ENCODE results near the gene TEX13A. TPM values are rescaled to one million over a fixed set of nuclear protein-coding genes. Genes with fewer than 3 reads are reported as not detected.

The TEX13A gene
- total RNA-seq, 1 donor from 2014 or later = not detected

DNA sequence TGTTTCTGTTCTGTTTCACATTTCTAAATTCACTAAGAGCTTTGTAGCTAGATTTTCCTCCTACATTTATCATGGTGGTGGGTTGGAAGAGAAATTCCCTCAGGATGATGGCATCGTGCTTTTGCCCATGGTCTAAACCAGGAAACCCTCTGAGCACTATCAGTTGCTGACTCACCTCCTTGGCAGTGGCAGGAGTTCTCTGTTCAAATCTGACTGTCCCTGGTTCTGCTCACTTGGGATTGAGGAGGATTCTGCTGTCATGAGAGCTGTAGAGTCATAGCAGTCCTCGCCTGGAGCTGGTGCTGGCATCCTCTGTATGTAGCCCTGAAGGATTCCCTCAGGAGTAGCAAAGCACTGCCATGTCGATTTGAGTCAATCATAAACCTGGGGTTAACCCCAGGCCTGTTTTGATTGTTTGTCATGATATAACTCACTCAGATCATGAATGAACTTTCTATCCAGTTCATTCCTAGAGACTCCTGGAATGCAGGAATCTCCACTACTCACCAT, 9.4 kb downstream of the TEX13A start:
- peaks cover 2% of the 10 kb centered on the region for H3K27me3 Mint-ChIP-seq (ENCODE audit: unreplicated experiment)

DNA sequence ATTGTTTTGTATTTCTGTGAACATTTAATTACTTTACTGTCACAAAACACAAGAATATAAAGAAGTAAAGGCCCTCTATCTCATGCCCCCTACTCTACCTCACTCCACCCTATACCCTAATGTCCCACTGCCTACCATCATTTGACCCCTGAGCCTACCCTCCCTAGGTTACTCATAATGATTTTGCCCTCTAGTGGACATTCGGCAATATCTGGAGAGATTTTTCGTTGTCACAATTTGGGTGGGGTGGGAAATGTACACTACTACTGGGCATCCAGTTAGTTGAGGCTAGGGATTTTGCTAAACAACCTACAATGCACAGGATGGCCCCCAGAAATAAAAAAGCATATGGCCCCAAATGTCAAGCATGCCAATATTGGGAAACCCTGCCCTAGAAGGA, 10.2 kb downstream of the TEX13A start:
- no peaks in the 10 kb centered on the region for H3K36me3 Mint-ChIP-seq (ENCODE audit: low read depth, unreplicated experiment)
- TF ChIP-seq, protein P1, sequence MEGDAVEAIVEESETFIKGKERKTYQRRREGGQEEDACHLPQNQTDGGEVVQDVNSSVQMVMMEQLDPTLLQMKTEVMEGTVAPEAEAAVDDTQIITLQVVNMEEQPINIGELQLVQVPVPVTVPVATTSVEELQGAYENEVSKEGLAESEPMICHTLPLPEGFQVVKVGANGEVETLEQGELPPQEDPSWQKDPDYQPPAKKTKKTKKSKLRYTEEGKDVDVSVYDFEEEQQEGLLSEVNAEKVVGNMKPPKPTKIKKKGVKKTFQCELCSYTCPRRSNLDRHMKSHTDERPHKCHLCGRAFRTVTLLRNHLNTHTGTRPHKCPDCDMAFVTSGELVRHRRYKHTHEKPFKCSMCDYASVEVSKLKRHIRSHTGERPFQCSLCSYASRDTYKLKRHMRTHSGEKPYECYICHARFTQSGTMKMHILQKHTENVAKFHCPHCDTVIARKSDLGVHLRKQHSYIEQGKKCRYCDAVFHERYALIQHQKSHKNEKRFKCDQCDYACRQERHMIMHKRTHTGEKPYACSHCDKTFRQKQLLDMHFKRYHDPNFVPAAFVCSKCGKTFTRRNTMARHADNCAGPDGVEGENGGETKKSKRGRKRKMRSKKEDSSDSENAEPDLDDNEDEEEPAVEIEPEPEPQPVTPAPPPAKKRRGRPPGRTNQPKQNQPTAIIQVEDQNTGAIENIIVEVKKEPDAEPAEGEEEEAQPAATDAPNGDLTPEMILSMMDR (IDR thresholded peaks at IDR 0.05; ENCODE audit: unreplicated experiment) = no peak
- no peaks in the 10 kb centered on the region for H3K4me1 Mint-ChIP-seq (ENCODE audit: unreplicated experiment)
- H3K27ac Mint-ChIP-seq (ENCODE audit: unreplicated experiment) = no peak overlapping the region
- H3K9me3 Mint-ChIP-seq (ENCODE audit: unreplicated experiment) = peaks cover 4% of the 10 kb centered on the region
- no peak overlapping the region for H3K4me3 Mint-ChIP-seq (ENCODE audit: unreplicated experiment)
- no peak for DNase-seq (ENCODE audit: low spot score)
- H3K27me3 Mint-ChIP-seq (ENCODE audit: unreplicated experiment) = peaks cover 2% of the 10 kb centered on the region

More for the DNA sequence above, 9.4 kb downstream of the TEX13A start:
- no peak for DNase-seq (ENCODE audit: low spot score)
- H3K9me3 Mint-ChIP-seq (ENCODE audit: unreplicated experiment) = peaks cover 4% of the 10 kb centered on the region
- no peak overlapping the region for H3K27ac Mint-ChIP-seq (ENCODE audit: unreplicated experiment)
- no peaks in the 10 kb centered on the region for H3K4me1 Mint-ChIP-seq (ENCODE audit: unreplicated experiment)
- TF ChIP-seq, protein P1 (IDR thresholded peaks at IDR 0.05; ENCODE audit: unreplicated experiment) = no peak
- no peak overlapping the region for H3K4me3 Mint-ChIP-seq (ENCODE audit: unreplicated experiment)
- H3K36me3 Mint-ChIP-seq (ENCODE audit: low read depth, unreplicated experiment) = no peaks in the 10 kb centered on the region

DNA sequence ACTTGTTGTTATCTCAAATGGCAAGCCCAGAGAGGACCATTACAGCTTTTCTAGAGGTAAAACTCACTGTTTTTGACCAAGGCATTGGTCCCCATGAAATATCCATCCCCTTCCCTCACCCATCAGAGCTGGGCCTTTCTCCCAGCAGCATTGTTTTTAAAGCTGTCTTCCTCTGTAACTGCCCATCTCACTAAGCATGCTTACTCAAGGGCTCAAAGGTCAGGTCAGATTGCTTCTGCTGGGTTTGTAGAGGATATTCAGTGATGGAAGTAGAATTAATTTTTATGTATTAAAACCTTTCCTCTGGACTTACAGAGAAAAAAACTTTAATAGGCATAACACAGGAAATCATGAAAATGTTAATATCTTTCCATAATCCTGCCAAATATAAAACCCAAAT, 11.1 kb downstream of the TEX13A start:
- Mint-ChIP-seq H3K36me3 (ENCODE audit: low read depth, unreplicated experiment) (no peaks in the 10 kb centered on the region), H3K27ac (ENCODE audit: unreplicated experiment) (no peak overlapping the region), H3K9me3 (ENCODE audit: unreplicated experiment) (peaks cover 4% of the 10 kb centered on the region), H3K4me1 (ENCODE audit: unreplicated experiment) (no peaks in the 10 kb centered on the region), H3K4me3 (ENCODE audit: unreplicated experiment) (no peak overlapping the region), H3K27me3 (ENCODE audit: unreplicated experiment) (no peaks in the 10 kb centered on the region)
- TF ChIP-seq, protein P1 (IDR thresholded peaks at IDR 0.05; ENCODE audit: unreplicated experiment) = no peak
- DNase-seq (ENCODE audit: low spot score) = no peak

DNA sequence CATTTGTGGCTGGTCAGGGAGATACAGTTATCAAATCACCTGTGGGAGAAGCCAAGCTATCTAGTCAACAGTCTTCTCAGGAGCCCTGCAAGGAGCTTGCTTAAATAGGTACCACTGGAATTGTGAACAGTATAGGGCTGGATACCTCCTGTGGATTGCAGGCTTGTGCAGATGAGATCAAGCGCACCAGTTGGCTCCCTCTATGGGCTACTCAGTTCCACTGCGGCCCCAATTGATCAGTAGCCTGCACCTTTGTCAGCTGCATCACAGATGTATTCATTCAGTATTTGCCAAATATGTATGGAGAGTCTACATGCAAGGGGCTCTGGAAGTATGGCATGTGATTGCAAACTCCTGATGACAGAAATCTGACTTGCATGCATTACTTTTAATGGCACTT, 28.6 kb downstream of the TEX13A start:
- Mint-ChIP-seq H3K27me3 (ENCODE audit: unreplicated experiment) (no peaks in the 10 kb centered on the region), H3K36me3 (ENCODE audit: low read depth, unreplicated experiment) (no peaks in the 10 kb centered on the region), H3K4me1 (ENCODE audit: unreplicated experiment) (no peaks in the 10 kb centered on the region)

DNA sequence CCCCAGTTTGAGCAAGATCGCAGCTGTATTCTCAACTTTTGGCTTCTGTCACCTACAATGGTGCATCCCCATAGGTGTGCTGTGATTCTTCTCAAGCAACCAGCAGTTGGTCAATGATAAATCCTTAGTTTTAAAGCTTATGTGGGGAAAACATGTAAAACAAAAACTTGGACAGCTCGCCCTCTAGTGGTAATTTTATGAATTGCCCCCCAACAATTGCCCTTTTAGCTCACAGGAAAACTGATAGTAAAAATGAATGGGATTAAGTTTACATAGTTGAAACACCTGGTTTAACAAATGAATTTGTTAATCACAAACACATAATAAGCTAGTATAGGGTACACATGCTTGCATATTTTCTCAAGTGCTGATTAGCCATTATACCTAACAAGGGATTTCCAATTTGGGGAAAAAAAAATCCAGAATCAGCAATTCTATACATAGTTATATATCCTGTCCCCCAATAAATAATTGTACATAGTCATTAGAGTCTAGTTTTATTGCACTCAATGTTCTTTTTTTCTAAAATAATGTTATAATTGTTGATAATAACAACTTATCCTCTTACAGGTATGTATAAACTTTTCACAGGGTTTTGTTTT, 30.1 kb downstream of the TEX13A start:
- DNase-seq (ENCODE audit: low spot score) = peak; percentile 6
- H3K36me3 Mint-ChIP-seq (ENCODE audit: low read depth, unreplicated experiment) = no peaks in the 10 kb centered on the region
- H3K4me1 Mint-ChIP-seq (ENCODE audit: unreplicated experiment) = no peaks in the 10 kb centered on the region
- H3K4me3 Mint-ChIP-seq (ENCODE audit: unreplicated experiment) = no peak overlapping the region
- TF ChIP-seq, protein P1 (IDR thresholded peaks at IDR 0.05; ENCODE audit: unreplicated experiment) = peak; percentile 72
- H3K27me3 Mint-ChIP-seq (ENCODE audit: unreplicated experiment) = no peaks in the 10 kb centered on the region
- H3K27ac Mint-ChIP-seq (ENCODE audit: unreplicated experiment) = no peak overlapping the region
- peaks cover 4% of the 10 kb centered on the region for H3K9me3 Mint-ChIP-seq (ENCODE audit: unreplicated experiment)

More for the DNA sequence above, 28.6 kb downstream of the TEX13A start:
- H3K9me3 Mint-ChIP-seq (ENCODE audit: unreplicated experiment) = no peaks in the 10 kb centered on the region
- no peak overlapping the region for H3K27ac Mint-ChIP-seq (ENCODE audit: unreplicated experiment)
- TF ChIP-seq, protein P1 (IDR thresholded peaks at IDR 0.05; ENCODE audit: unreplicated experiment) = no peak
- peak; percentile 4 for DNase-seq (ENCODE audit: low spot score)
- H3K4me3 Mint-ChIP-seq (ENCODE audit: unreplicated experiment) = no peak overlapping the region
